SK-N-SH (cell line): Measurements from ENCODE around the gene CDH23. TPM values are rescaled to one million over a fixed set of nuclear protein-coding genes. Genes with fewer than 3 reads are reported as not detected.

ENCODE experiments used
- CTCF ChIA-PET: fragments of 300-600, 350-600 bp; formaldehyde crosslinking; extraction: SDS; loops from one replicate; lab custom pipeline; 2021; lab: Yijun Ruan, JAX
- POLR2A ChIA-PET: fragments of 350-600 bp; sonication (Branson Sonifier 250); formaldehyde crosslinking; extraction: SDS; loops from one replicate; lab custom pipeline; 2020; ENCODE audit warnings: antibody characterized with exemption, inconsistent platforms; lab: Yijun Ruan, JAX
- DNase-seq: peaks from one replicate; pipeline ENCODE4 v3.0.0; 2012
- H2AFZ ChIP-seq: fragments of 200-600 bp; sonication (generic); 2 replicates; pipeline ENCODE4 v1.8.1; 2016; ENCODE audit warnings: antibody characterized with exemption, mild to moderate bottlenecking, low read depth
- H3F3A ChIP-seq: fragments of 200-600 bp; sonication (generic); replicated peaks from 2 replicates; pipeline ENCODE3; 2016; ENCODE audit warnings: antibody characterized with exemption, mild to moderate bottlenecking; ENCODE audit not compliant: insufficient read depth
- H3K27ac ChIP-seq, 2 experiments: fragments of 200-500 bp in 1 of 2; fragments of 200-600 bp in 1 of 2; sonication (Bioruptor generic) in 1 of 2; sonication (generic), shearing (Covaris generic) in 1 of 2; 2 replicates each; pipeline versions ENCODE4 v1.5.1 to v1.6.1; 2014 to 2016; ENCODE audit warnings: low read depth in 2 of 2, inconsistent platforms in 1 of 2, low read length in 1 of 2, mild to moderate bottlenecking in 1 of 2, mixed read lengths in 1 of 2
- H3K27me3 ChIP-seq: fragments of 200-600 bp; sonication (generic), shearing (Covaris generic); 2 replicates; pipeline ENCODE4 v1.6.1; 2016; ENCODE audit warnings: mixed run types; ENCODE audit not compliant: insufficient read depth
- H3K36me3 ChIP-seq, 2 experiments: fragments of 200-500 bp in 1 of 2; fragments of 200-600 bp in 1 of 2; sonication (Bioruptor generic) in 1 of 2; sonication (generic) in 1 of 2; replicated peaks in 1 of 2; 2 replicates each; pipeline versions ENCODE3 to v1.5.1; 2014 to 2016; ENCODE audit warnings: low read length in 1 of 2, mild to moderate bottlenecking in 1 of 2; ENCODE audit not compliant: insufficient read depth in 2 of 2, control insufficient read depth in 1 of 2
- H3K4me1 ChIP-seq, 2 experiments: fragments of 200-500 bp in 1 of 2; fragments of 200-600 bp in 1 of 2; sonication (Bioruptor generic) in 1 of 2; sonication (generic), shearing (Covaris generic) in 1 of 2; 2 replicates each; pipeline versions ENCODE4 v1.5.1 to v1.6.1; 2014 to 2016; ENCODE audit warnings: low read depth in 1 of 2, low read length in 1 of 2, mixed run types in 1 of 2; ENCODE audit not compliant: insufficient read depth in 2 of 2, control insufficient read depth in 1 of 2
- H3K4me2 ChIP-seq: fragments of 200-600 bp; sonication (generic), shearing (Covaris generic); 2 replicates; pipeline ENCODE4 v1.6.1; 2017; ENCODE audit warnings: mixed run types
- H3K4me3 ChIP-seq, 2 experiments: fragments of 200-500 bp in 1 of 2; fragments of 200-600 bp in 1 of 2; sonication (Bioruptor generic) in 1 of 2; sonication (generic), shearing (Covaris generic) in 1 of 2; 2 replicates each; pipeline versions ENCODE4 v1.5.1 to v1.8.1; 2014 to 2016; ENCODE audit warnings: low read depth in 2 of 2, inconsistent platforms in 1 of 2, low read length in 1 of 2, mild to moderate bottlenecking in 1 of 2, mixed read lengths in 1 of 2, moderate library complexity in 1 of 2
- H3K79me2 ChIP-seq: fragments of 200-600 bp; sonication (generic); 2 replicates; pipeline ENCODE4 v1.8.1; 2017; ENCODE audit warnings: mild to moderate bottlenecking; ENCODE audit not compliant: insufficient read depth
- H3K9ac ChIP-seq: fragments of 200-600 bp; sonication (generic); 2 replicates; pipeline ENCODE4 v1.6.1; 2017; ENCODE audit warnings: mixed run types
- H3K9me2 ChIP-seq: fragments of 200-600 bp; sonication (generic); 2 replicates; pipeline ENCODE4 v1.6.1; 2017; ENCODE audit warnings: mixed run types
- H3K9me3 ChIP-seq: fragments of 200-600 bp; sonication (generic); 2 replicates; pipeline ENCODE4 v1.6.1; 2017; ENCODE audit warnings: mixed run types, mild to moderate bottlenecking, moderate library complexity
- H4K20me1 ChIP-seq: fragments of 200-600 bp; sonication (generic); 2 replicates; pipeline ENCODE4 v1.6.1; 2017; ENCODE audit warnings: mild to moderate bottlenecking, mixed run types; ENCODE audit not compliant: insufficient read depth
- EP300 ChIP-seq, 2 experiments: IDR thresholded peaks; 2 replicates each; pipeline versions ENCODE4 v1.4.0 to v1.6.1; 2012; ENCODE audit warnings: borderline replicate concordance in 1 of 2, low read depth in 1 of 2, low read length in 1 of 2
- FOXJ3 ChIP-seq: sonication (generic); formaldehyde crosslinking; IDR thresholded peaks from 2 replicates; pipeline ENCODE4 v1.5.1; 2020; ENCODE audit warnings: mild to moderate bottlenecking, missing genetic modification reagents
- FOXM1 ChIP-seq: IDR thresholded peaks from 2 replicates; pipeline ENCODE4 v1.4.0; 2012; ENCODE audit warnings: low read depth, mild to moderate bottlenecking
- GATA2 ChIP-seq: sonication (generic); formaldehyde crosslinking; IDR thresholded peaks from 2 replicates; pipeline ENCODE4 v1.5.0; 2020; ENCODE audit warnings: mild to moderate bottlenecking, missing genetic modification reagents
- JUND ChIP-seq: IDR thresholded peaks from 2 replicates; pipeline ENCODE4 v1.4.0; 2012
- NFIC ChIP-seq: IDR thresholded peaks from 2 replicates; pipeline ENCODE4 v1.4.0; 2012; ENCODE audit warnings: borderline replicate concordance
- POLR2AphosphoS5 ChIP-seq: IDR thresholded peaks from 2 replicates; pipeline ENCODE4 v1.6.1; 2012; ENCODE audit warnings: low read depth, low read length
- REST ChIP-seq: IDR thresholded peaks from 2 replicates; pipeline ENCODE4 v1.6.1; 2012; ENCODE audit warnings: mild to moderate bottlenecking, low read depth, low read length, moderate library complexity
- RXRA ChIP-seq: IDR thresholded peaks from 2 replicates; pipeline ENCODE4 v1.4.0; 2012; ENCODE audit warnings: low read depth, mild to moderate bottlenecking, borderline replicate concordance
- SIN3A ChIP-seq: IDR thresholded peaks from 2 replicates; pipeline ENCODE4 v1.6.1; 2012; ENCODE audit warnings: low read depth, mild to moderate bottlenecking, low read length, moderate library complexity, borderline replicate concordance
- SMC3 ChIP-seq: IDR thresholded peaks from 2 replicates; pipeline ENCODE4 v1.6.1; 2012; ENCODE audit warnings: low read depth, low read length, improper control_type of control experiment
- ZBTB33 ChIP-seq: IDR thresholded peaks from 2 replicates; pipeline ENCODE4 v1.4.0; 2012; ENCODE audit warnings: low read depth, borderline replicate concordance
- WGBS: methylation state at CpG from one replicate; pipeline ENCODE4 v1.1.6; 2017; ENCODE audit warnings: low lambda C conversion rate; 5-methylcytosine and 5-hydroxymethylcytosine counted together
- polyA plus RNA-seq, 3 experiments: library from polyadenylated mRNA; depleted of rRNA; stranded (reverse); fragments of >200 nt; gene quantifications; 2 replicates each; pipeline ENCODE4 v1.2.3, GENCODE V29; 2012

CDH23 gene
- polyA plus RNA-seq, 1 of the 3 experiments (the other 2 are of a cell fraction): 0.03 TPM

- POLR2A ChIA-PET: no interaction called here
- 70% methylated on average over 18 of the region's 18 CpGs for WGBS
- Histone ChIP-seq H3K27ac (no peak overlapping the region), H3K27me3 (no peaks in the 10 kb centered on the region; the same call in 1 of the 2 replicates), H3K4me2 (no peak overlapping the region), H2AFZ (no peak overlapping the region), H3K9me3 (no peaks in the 10 kb centered on the region), H3K9me2 (no peaks in the 10 kb centered on the region), H4K20me1 (no peaks in the 10 kb centered on the region), H3K4me3 (no peak overlapping the region), H3K79me2 (no peaks in the 10 kb centered on the region), H3F3A (no peaks in the 10 kb centered on the region), H3K9ac (no peak overlapping the region), H3K4me1 (no peaks in the 10 kb centered on the region), H3K36me3 (no peaks in the 10 kb centered on the region)
- CTCF ChIA-PET: interaction anchor here (1.1 to 5.9 kb wide), 2 partner anchors 11 to 112 kb away, joined by 3 to 51 read pairs; partner anchors contain the start of gene VSIR
- no peak for TF ChIP-seq EP300 (IDR thresholded peaks at IDR 0.05; ENCODE audit: borderline replicate concordance in 1 of 2, low read depth in 1 of 2, low read length in 1 of 2)
- TF ChIP-seq REST: no peak
- no peak for TF ChIP-seq SIN3A
- no peak for TF ChIP-seq FOXM1
- TF ChIP-seq SMC3: no peak
- no peak for TF ChIP-seq JUND
- no peak for TF ChIP-seq NFIC
- DNase-seq: no peak
Measured at GRCh38 chr10:71784679-71785272, 388.1 kb downstream of the CDH23 start.

- Histone ChIP-seq H3K9ac (no peak overlapping the region), H3K36me3 (no peaks in the 10 kb centered on the region), H2AFZ (no peak overlapping the region), H3K4me2 (no peak overlapping the region), H3K79me2 (no peaks in the 10 kb centered on the region), H3K9me2 (no peaks in the 10 kb centered on the region), H3K4me3 (no peak overlapping the region), H4K20me1 (no peaks in the 10 kb centered on the region), H3K9me3 (no peaks in the 10 kb centered on the region), H3F3A (no peaks in the 10 kb centered on the region), H3K27me3 (no peaks in the 10 kb centered on the region), H3K27ac (no peak overlapping the region), H3K4me1 (no peaks in the 10 kb centered on the region)
- ChIA-PET CTCF (interaction anchor here (0.9 to 1.9 kb wide), 3 partner anchors 16 to 107 kb away, joined by 4 to 8 read pairs (median 4); partner anchors contain the start of gene VSIR), POLR2A (no interaction called here)
- no peak for DNase-seq
- 63% methylated on average over 5 of the region's 8 CpGs for WGBS
- TF ChIP-seq ZBTB33: no peak
- no peak for TF ChIP-seq RXRA
- no peak for TF ChIP-seq REST
- TF ChIP-seq FOXJ3 (CRISPR knock-in tag): no peak
- no peak for TF ChIP-seq SIN3A
- no peak for TF ChIP-seq GATA2 (CRISPR knock-in tag)
- TF ChIP-seq POLR2AphosphoS5: no peak
- TF ChIP-seq NFIC: no peak
Measured at GRCh38 chr10:71788954-71789353, 392.2 kb downstream of the CDH23 start.
